A673 (cell line): ENCODE measurements around the gene RTEL1. TPM values are rescaled to one million over a fixed set of nuclear protein-coding genes. Genes with fewer than 3 reads are reported as not detected.

ENCODE experiments used
- BruUV-seq: library from RNA; stranded (reverse); fragments of 400-500 nt; replicated peaks from 2 replicates; lab custom pipeline; 2021; lab: Mats Ljungman, UMichigan
- CTCF ChIA-PET: fragments of 300-600 bp; sonication (Branson Sonifier 250); formaldehyde crosslinking; loops from one replicate; lab custom pipeline; 2022; ENCODE audit warnings: antibody characterized with exemption; lab: Charles Lee
- POLR2A ChIA-PET: fragments of 300-600 bp; sonication (Branson Sonifier 250); formaldehyde crosslinking; loops from one replicate; lab custom pipeline; 2022; ENCODE audit warnings: antibody characterized with exemption; ENCODE audit not compliant: low non-redundant PET; lab: Charles Lee
- DNase-seq: peaks from one replicate; pipeline ENCODE4 v3.0.0-alpha.2; 2015; ENCODE audit warnings: low spot score
- H3K27ac ChIP-seq: fragments of 200-600 bp; sonication (generic); 2 replicates; pipeline ENCODE4 v1.5.1; 2016; ENCODE audit warnings: mixed run types, low read depth, mild to moderate bottlenecking, mixed read lengths, antibody characterized with exemption, low read length; ENCODE audit not compliant: poor library complexity, severe bottlenecking
- H3K27me3 ChIP-seq: fragments of 200-600 bp; sonication (generic); replicated peaks from 2 replicates; pipeline ENCODE4 v1.6.1; 2017; ENCODE audit warnings: mixed run types, low read depth, mild to moderate bottlenecking, mixed read lengths, antibody characterized with exemption, low read length; ENCODE audit not compliant: insufficient read depth, poor library complexity
- H3K36me3 ChIP-seq: fragments of 200-600 bp; sonication (generic); 2 replicates; pipeline ENCODE4 v1.6.1; 2016; ENCODE audit warnings: mixed run types, mild to moderate bottlenecking, mixed read lengths, antibody characterized with exemption, low read length; ENCODE audit not compliant: insufficient read depth, poor library complexity, severe bottlenecking
- H3K4me1 ChIP-seq: fragments of 200-600 bp; sonication (generic); 2 replicates; pipeline ENCODE4 v1.6.1; 2017; ENCODE audit warnings: mixed run types, mild to moderate bottlenecking, mixed read lengths, antibody characterized with exemption, low read length; ENCODE audit not compliant: insufficient read depth, poor library complexity, severe bottlenecking
- H3K4me3 ChIP-seq: fragments of 200-600 bp; sonication (generic); 2 replicates; pipeline ENCODE4 v1.5.1; 2016; ENCODE audit warnings: low read depth, mixed run types, mild to moderate bottlenecking, mixed read lengths, low read length; ENCODE audit not compliant: poor library complexity, severe bottlenecking
- H3K9me3 ChIP-seq: fragments of 200-600 bp; sonication (generic); 2 replicates; pipeline ENCODE4 v1.6.1; 2016; ENCODE audit warnings: mixed run types, low read depth, mild to moderate bottlenecking, mixed read lengths, antibody characterized with exemption, low read length; ENCODE audit not compliant: poor library complexity, severe bottlenecking
- CTCF ChIP-seq: fragments of 300-800, 200-600 bp; sonication (generic); conservative IDR thresholded peaks from 2 replicates; pipeline ENCODE4 v1.5.1; 2017; ENCODE audit warnings: low read depth, mild to moderate bottlenecking, antibody characterized with exemption, low read length, moderate library complexity, mixed read lengths
- EZH2 ChIP-seq: fragments of 200-600 bp; sonication (generic); IDR thresholded peaks from 2 replicates; pipeline ENCODE4 v1.6.1; 2017; ENCODE audit warnings: borderline replicate concordance, low read depth, mild to moderate bottlenecking, mixed read lengths, antibody characterized with exemption, low read length; ENCODE audit not compliant: poor library complexity, severe bottlenecking
- intact Hi-C: fragments of 100-400 bp; cut with micrococcal nuclease; formaldehyde crosslinking; loops from one replicate; pipeline ENCODE4 v1.10.0; 2022; ENCODE audit not compliant: unreplicated experiment
- total RNA-seq: library from RNA; stranded (reverse); gene quantifications from 2 replicates; pipeline ENCODE4 v1.2.3, GENCODE V29; 2021

RTEL1 gene
- total RNA-seq, 1 experiment from 2014 or later, result 45.6 TPM

GRCh38 chr20:63744158-63744557, 86.0 kb downstream of the RTEL1 start:
- Histone ChIP-seq H3K27me3 (no peaks in the 10 kb centered on the region), H3K27ac (no peak overlapping the region), H3K9me3 (no peaks in the 10 kb centered on the region), H3K36me3 (peaks cover 24% of the 10 kb centered on the region), H3K4me3 (no peak overlapping the region), H3K4me1 (peaks cover 16% of the 10 kb centered on the region)
- CTCF ChIA-PET, result no interaction called here
- no peak for TF ChIP-seq EZH2
- no peak for TF ChIP-seq CTCF
- BruUV-seq, result no TSS peak
- intact Hi-C loops, result no loop called here
- no peak for DNase-seq
- POLR2A ChIA-PET, result interaction anchor here (0.6 kb wide), 1 partner anchor 123 kb away, joined by 20 read pairs; no protein-coding TSS in a partner anchor

- CTCF ChIA-PET, result no interaction called here
- no peaks in the 10 kb centered on the region for H3K27me3 ChIP-seq
- no TSS peak for BruUV-seq
- peaks cover 16% of the 10 kb centered on the region for H3K4me1 ChIP-seq
- DNase-seq, result no peak
- no peak overlapping the region for H3K4me3 ChIP-seq
- intact Hi-C loops, result no loop called here
- POLR2A ChIA-PET, result no interaction called here
- no peak overlapping the region for H3K27ac ChIP-seq
- H3K36me3 ChIP-seq, result peaks cover 24% of the 10 kb centered on the region
- H3K9me3 ChIP-seq, result no peaks in the 10 kb centered on the region
- TF ChIP-seq CTCF, result no peak
- no peak for TF ChIP-seq EZH2
These were observed 86.7 kb downstream of the RTEL1 start for GRCh38 chr20:63744574-63745423.

- POLR2A ChIA-PET, result no interaction called here
- DNase-seq, result no peak
These were observed 87.3 kb downstream of the RTEL1 start for GRCh38 chr20:63745424-63745805.

More at GRCh38 chr20:63745424-63745805, 87.3 kb downstream of the RTEL1 start:
- Histone ChIP-seq H3K9me3 (no peaks in the 10 kb centered on the region), H3K36me3 (peaks cover 24% of the 10 kb centered on the region), H3K4me3 (no peak overlapping the region), H3K27me3 (no peaks in the 10 kb centered on the region), H3K4me1 (peaks cover 16% of the 10 kb centered on the region), H3K27ac (no peak overlapping the region)
- intact Hi-C loops, result no loop called here
- no TSS peak for BruUV-seq
- no peak for TF ChIP-seq CTCF
- no peak for TF ChIP-seq EZH2
- CTCF ChIA-PET, result no interaction called here

Other genes starting within 250 kb of the RTEL1 start
- gene KCNQ2, start 185.7 kb upstream of the RTEL1 start, total RNA-seq, result 6.6 and 15.1 TPM in 2 replicates
- 7.5 and 13.7 TPM in 2 replicates for gene EEF1A2, start 159.2 kb upstream of the RTEL1 start, total RNA-seq
- 148 and 176 TPM in 2 replicates for gene PPDPF, start 137.5 kb upstream of the RTEL1 start, total RNA-seq
- not detected in 2 replicates for gene PTK6, start 120.9 kb upstream of the RTEL1 start, total RNA-seq
- gene SRMS, start 110.6 kb upstream of the RTEL1 start, total RNA-seq, result not detected in 2 replicates
- 0.21 and 0.37 TPM in 2 replicates for gene FNDC11, start 104.2 kb upstream of the RTEL1 start, total RNA-seq
- 21.0 and 27.2 TPM in 2 replicates for gene HELZ2, start 84.1 kb upstream of the RTEL1 start, total RNA-seq
- 12.8 and 14.2 TPM in 2 replicates for gene GMEB2, start 31.2 kb upstream of the RTEL1 start, total RNA-seq
- 115 and 128 TPM in 2 replicates for gene STMN3, start 4.9 kb upstream of the RTEL1 start, total RNA-seq
- not detected in 2 replicates for gene TNFRSF6B, start 38.3 kb downstream of the RTEL1 start, total RNA-seq
- 38.9 and 41.1 TPM in 2 replicates for gene ARFRP1, start 49.7 kb downstream of the RTEL1 start, total RNA-seq
- 28.2 and 28.3 TPM in 2 replicates for gene ZGPAT, start 49.7 kb downstream of the RTEL1 start, total RNA-seq
- 15.1 and 16.3 TPM in 2 replicates for gene LIME1, start 78.4 kb downstream of the RTEL1 start, total RNA-seq
- gene SLC2A4RG, start 81.5 kb downstream of the RTEL1 start, total RNA-seq, result 45.8 and 71.0 TPM in 2 replicates
- 0.96 and 1.1 TPM in 2 replicates for gene ZBTB46, start 173.0 kb downstream of the RTEL1 start, total RNA-seq
- not detected in 2 replicates for gene ABHD16B, start 203.2 kb downstream of the RTEL1 start, total RNA-seq
- gene TPD52L2, start 207.0 kb downstream of the RTEL1 start, total RNA-seq, result 80.1 and 89.9 TPM in 2 replicates
- gene DNAJC5, start 236.8 kb downstream of the RTEL1 start, total RNA-seq, result 43.6 and 44.9 TPM in 2 replicates